Fibroblast of the aortic adventitia (primary cell): ENCODE measurements around the gene PTDSS2. TPM values are rescaled to one million over a fixed set of nuclear protein-coding genes. Genes with fewer than 3 reads are reported as not detected.

Experiments
- DNase-seq: peaks from one replicate; pipeline ENCODE4 v3.0.0-alpha.2; 2010; ENCODE audit warnings: low read depth
- H3K4me3 ChIP-seq: 2 replicates; pipeline ENCODE4 v1.5.1; 2011; ENCODE audit warnings: low read depth, mild to moderate bottlenecking, control low read depth, low read length, moderate library complexity
- total RNA-seq: library from RNA; depleted of rRNA; stranded (reverse); fragments of >200 nt; gene quantifications from 2 replicates; pipeline ENCODE4 v1.2.3, GENCODE V29; 2012; ENCODE audit warnings: low replicate concordance
- TF ChIP-seq, protein P1 (sequence below): IDR thresholded peaks from 2 replicates; pipeline ENCODE4 v1.5.1; 2011; ENCODE audit warnings: mild to moderate bottlenecking, low read length, control low read depth, inconsistent platforms; ENCODE audit not compliant: insufficient read depth

Gene PTDSS2
- total RNA-seq, 1 donor: 28.7 TPM

DNA sequence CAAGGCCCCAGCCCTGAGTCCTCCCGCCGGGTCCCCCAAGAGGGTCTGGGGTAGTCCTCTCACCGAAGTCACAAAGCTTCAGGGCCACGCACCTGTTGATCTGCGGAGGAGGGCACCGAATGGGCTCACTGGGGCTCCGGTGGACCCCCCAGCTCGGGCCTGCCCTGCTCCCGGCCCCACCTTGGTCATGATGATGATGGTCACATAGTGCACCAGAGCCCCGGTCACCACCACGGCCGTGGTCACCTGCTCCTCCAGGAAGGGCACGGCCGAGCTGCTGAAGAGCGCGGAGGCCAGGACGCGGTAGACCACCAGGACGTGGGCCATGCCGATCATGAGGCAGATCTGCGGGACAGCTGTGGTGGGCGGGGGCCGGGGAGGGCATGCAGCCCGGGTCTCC, 21.8 kb upstream of the PTDSS2 start:
- TF ChIP-seq, protein P1, sequence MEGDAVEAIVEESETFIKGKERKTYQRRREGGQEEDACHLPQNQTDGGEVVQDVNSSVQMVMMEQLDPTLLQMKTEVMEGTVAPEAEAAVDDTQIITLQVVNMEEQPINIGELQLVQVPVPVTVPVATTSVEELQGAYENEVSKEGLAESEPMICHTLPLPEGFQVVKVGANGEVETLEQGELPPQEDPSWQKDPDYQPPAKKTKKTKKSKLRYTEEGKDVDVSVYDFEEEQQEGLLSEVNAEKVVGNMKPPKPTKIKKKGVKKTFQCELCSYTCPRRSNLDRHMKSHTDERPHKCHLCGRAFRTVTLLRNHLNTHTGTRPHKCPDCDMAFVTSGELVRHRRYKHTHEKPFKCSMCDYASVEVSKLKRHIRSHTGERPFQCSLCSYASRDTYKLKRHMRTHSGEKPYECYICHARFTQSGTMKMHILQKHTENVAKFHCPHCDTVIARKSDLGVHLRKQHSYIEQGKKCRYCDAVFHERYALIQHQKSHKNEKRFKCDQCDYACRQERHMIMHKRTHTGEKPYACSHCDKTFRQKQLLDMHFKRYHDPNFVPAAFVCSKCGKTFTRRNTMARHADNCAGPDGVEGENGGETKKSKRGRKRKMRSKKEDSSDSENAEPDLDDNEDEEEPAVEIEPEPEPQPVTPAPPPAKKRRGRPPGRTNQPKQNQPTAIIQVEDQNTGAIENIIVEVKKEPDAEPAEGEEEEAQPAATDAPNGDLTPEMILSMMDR: no peak
- H3K4me3 ChIP-seq: no peak overlapping the region
- DNase-seq: no peak

DNA sequence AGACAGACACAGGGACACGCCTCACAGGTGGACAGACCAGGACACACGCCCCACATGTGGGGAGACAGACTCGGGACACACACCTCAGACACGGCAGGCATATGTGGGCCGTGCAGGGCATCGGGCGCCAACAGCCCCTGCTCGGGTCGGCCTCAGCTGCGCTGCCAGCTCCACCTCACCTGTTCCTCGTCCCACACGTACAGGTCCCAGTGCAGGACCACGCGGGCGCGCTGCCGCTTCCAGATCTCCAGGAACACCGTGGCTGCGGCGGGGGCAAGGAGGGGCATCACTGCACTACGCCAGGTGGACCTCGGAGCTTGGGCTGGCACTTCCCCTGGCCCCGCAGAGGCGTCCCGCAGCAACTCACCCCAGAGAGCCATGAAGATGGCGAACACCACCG, 20.7 kb upstream of the PTDSS2 start:
- TF ChIP-seq, protein P1: no peak
- no peak overlapping the region for H3K4me3 ChIP-seq
- DNase-seq: no peak

DNA sequence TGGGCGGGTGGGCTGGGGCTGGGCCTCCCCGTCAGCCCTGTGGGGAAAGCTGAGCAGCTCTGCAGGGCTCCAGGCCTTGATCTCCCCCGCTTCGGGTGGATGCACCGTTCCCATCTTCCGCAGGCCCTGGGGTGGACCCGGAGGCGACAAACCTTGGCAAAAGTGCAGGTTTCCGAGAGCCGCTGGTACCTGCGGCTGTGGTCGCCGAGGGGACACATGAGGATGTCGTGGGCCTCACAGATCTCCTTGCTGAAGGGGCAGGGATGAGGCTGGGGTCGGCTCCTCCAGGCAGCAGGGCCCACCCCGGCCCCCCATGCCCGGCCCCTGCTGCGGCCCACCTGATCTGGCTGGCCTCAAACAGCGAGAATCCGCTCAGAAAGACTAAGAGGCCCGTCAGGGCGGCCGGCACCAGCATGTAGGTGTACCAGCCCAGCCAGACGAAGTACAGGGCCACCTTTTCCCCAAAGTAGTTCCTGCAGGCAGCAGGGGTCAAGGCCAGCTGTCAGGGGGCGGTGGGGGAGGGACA, 20.1 kb upstream of the PTDSS2 start:
- H3K4me3 ChIP-seq: no peak overlapping the region
- no peak for DNase-seq
- TF ChIP-seq, protein P1: no peak

DNA sequence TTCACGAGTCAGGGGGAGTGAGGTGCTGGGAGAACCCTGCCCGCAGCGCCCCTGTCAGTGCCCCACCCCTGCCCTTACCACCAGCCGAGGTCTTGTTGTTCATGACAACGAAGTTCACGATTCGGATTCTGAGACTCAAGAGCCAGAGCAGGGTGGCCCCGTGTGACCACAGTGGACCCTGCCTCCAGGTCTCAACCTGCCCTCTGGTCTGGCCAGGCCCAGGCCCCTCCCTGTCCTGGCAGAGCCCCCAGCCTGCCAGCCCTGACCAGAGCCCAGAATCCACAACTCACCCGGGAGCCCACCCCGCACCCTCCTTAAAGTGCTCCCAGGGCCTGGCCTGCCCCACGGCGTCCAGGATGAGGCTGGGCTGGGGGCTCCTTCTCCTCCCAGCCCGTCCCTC, 18.2 kb upstream of the PTDSS2 start:
- no peak for DNase-seq
- H3K4me3 ChIP-seq: no peak overlapping the region
- TF ChIP-seq, protein P1: no peak

DNA sequence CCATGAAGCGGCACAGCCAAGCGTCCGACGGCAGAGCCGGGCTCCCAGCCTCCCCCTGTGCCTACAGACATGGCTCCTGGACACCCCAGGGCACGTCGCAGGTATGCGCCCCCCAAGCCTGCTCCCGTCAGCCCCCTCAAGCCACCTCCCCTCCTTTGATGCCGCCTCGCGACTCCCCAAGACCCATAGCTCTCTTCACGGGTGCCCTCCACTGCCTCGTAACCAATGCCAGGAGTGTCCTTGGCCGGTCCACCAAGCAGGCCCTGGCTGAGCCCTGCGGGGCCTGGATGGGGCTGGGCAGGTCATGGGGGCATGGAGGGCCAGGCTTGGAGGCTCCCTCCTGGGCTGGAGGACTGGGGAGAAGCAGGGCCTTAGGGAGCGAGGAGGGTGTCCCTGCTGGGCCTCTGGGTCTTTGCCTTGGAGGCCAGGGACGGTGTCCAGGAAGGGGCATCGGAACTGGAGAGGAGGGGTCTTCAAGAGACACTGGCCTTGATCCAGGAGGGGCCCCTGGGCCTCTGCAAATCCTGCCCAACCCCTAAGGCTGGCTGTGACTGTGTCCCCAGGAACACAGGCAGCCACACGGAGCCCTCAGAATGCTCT, 17.5 kb upstream of the PTDSS2 start:
- TF ChIP-seq, protein P1: no peak
- DNase-seq: no peak
- no peak overlapping the region for H3K4me3 ChIP-seq

DNA sequence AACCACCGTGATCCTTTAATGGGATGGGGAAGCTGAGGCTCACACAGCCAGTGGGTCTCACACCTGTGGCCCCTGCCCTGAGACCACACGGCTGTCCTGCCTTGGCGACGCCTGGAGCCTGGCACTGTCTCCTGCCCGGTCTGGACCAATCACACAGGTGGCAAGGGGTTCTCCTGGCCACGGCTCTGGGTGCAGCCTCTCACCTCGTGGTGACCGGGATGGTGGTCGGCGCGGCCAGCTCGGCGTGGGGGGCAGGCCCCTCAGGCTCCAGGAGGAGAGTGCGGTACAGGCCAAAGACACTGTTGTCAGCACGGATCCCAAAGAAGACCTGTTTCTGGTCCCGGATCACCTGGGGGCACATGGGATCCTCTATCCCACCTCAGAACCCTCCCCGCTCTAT, 17.0 kb upstream of the PTDSS2 start:
- TF ChIP-seq, protein P1: no peak
- no peak for DNase-seq
- no peak overlapping the region for H3K4me3 ChIP-seq

- no peak for DNase-seq
- TF ChIP-seq, protein P1: no peak
- H3K4me3 ChIP-seq: no peak overlapping the region
Measured at GRCh38 chr11:433641-434040, 16.4 kb upstream of the PTDSS2 start.
